RPMI7951 (cell line): ENCODE measurements around the gene BICRAL. TPM values are rescaled to one million over a fixed set of nuclear protein-coding genes. Genes with fewer than 3 reads are reported as not detected.
"Not testable (repeated sequence)": the region's sequence is repeated elsewhere in the genome, so short reads cannot be mapped to it uniquely, and the experiment has no call there.

Source experiments
- DNase-seq: peaks from one replicate; pipeline ENCODE4 v3.0.0-alpha.2; 2012; ENCODE audit warnings: low read depth
- total RNA-seq: library from RNA; depleted of rRNA; stranded (reverse); fragments of >200 nt; shearing (Covaris generic); gene quantifications from 2 replicates; pipeline ENCODE4 v1.2.3, GENCODE V29; 2014; rRNA removed

The BICRAL gene, protein sequence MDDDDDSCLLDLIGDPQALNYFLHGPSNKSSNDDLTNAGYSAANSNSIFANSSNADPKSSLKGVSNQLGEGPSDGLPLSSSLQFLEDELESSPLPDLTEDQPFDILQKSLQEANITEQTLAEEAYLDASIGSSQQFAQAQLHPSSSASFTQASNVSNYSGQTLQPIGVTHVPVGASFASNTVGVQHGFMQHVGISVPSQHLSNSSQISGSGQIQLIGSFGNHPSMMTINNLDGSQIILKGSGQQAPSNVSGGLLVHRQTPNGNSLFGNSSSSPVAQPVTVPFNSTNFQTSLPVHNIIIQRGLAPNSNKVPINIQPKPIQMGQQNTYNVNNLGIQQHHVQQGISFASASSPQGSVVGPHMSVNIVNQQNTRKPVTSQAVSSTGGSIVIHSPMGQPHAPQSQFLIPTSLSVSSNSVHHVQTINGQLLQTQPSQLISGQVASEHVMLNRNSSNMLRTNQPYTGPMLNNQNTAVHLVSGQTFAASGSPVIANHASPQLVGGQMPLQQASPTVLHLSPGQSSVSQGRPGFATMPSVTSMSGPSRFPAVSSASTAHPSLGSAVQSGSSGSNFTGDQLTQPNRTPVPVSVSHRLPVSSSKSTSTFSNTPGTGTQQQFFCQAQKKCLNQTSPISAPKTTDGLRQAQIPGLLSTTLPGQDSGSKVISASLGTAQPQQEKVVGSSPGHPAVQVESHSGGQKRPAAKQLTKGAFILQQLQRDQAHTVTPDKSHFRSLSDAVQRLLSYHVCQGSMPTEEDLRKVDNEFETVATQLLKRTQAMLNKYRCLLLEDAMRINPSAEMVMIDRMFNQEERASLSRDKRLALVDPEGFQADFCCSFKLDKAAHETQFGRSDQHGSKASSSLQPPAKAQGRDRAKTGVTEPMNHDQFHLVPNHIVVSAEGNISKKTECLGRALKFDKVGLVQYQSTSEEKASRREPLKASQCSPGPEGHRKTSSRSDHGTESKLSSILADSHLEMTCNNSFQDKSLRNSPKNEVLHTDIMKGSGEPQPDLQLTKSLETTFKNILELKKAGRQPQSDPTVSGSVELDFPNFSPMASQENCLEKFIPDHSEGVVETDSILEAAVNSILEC
- total RNA-seq, result 4.2 and 4.4 TPM in 2 replicates

GRCh38 chr6:42781796-42782688 is at the start of gene BICRAL:
Gene BICRAL (plus strand): TSS chr6:42782052. CDS start chr6:42822023, 39,971 bp downstream.
- DNase-seq, result peak; percentile 89

GRCh38 chr6:42733867-42734481 is 47.9 kb upstream of the BICRAL start:
- DNase-seq, result not testable (repeated sequence)

DNA sequence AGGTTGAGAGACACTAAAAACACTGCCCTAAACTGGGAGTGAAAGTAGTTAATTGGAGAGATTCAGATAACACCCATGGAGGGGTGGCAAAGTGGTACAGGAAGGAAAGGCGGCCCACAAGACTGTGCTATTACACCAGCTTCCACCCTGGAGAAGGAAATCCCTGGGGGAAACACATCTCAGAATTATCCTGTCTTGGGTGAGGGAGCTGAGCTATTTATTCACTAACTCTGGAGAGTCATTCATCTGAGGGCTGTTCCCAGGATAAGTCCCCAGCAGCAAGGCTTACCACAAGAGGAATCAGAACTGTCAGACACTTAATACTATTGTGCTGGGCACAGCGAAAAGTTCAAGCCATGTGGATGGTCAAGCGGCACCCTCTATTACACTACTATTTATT is 45.9 kb upstream of the BICRAL start:
- DNase-seq, result no peak

DNA sequence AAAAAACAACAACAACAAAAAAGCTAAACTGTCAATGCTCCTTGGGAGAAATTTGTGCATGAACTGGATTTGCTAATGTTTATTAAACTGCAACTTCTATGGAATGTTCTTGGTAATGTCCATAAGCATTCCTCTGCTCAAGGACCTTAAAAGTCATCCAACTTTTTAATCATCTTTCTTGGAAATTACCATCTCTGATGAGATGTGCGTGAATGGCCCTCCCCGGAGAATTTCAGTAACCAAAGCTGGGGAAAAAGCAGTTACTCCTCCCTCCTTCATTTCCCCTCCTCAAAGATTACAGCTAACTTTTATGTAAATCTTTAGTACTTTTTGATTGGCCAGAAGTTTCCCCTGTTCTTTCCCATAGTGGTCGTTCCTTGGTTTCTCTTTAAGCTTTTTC is 41.1 kb upstream of the BICRAL start:
- DNase-seq, result no peak

GRCh38 chr6:42742116-42742894 is 39.5 kb upstream of the BICRAL start:
- DNase-seq, result peak; percentile 52

DNA sequence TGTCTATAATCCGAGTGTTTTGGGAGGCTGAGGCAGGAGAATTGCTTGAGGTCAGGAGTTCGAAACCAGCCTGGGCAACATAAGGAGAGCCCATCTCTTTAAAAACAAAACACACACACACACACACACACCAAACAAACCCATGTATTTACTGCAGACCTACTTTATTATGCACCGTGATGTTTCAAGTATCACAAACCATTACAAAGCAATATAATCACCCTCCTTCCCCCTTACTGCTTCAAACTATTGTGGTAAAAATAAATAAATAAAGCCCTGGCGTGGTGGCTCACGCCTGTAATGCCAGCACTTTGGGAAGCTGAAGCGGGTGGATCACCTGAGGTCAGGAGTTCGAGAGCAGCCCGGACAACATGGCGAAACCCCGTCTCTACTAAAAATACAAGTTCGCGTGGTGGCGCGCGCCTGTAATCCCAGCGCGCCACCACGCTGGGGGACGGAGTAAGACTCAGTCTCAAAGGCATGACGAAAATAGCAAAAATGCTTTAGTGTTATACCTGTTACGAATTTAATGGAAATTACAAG is 37.4 kb upstream of the BICRAL start:
- no peak for DNase-seq

GRCh38 chr6:42745083-42745639 is 36.7 kb upstream of the BICRAL start:
- DNase-seq, result peak; percentile 48

- DNase-seq, result peak; percentile 98
Observed at GRCh38 chr6:42745640-42746462, 36.0 kb upstream of the BICRAL start, which contains the start of gene TBCC. Gene TBCC (minus strand): TSS chr6:42746103. CDS start chr6:42746073, 30 bp downstream.

DNA sequence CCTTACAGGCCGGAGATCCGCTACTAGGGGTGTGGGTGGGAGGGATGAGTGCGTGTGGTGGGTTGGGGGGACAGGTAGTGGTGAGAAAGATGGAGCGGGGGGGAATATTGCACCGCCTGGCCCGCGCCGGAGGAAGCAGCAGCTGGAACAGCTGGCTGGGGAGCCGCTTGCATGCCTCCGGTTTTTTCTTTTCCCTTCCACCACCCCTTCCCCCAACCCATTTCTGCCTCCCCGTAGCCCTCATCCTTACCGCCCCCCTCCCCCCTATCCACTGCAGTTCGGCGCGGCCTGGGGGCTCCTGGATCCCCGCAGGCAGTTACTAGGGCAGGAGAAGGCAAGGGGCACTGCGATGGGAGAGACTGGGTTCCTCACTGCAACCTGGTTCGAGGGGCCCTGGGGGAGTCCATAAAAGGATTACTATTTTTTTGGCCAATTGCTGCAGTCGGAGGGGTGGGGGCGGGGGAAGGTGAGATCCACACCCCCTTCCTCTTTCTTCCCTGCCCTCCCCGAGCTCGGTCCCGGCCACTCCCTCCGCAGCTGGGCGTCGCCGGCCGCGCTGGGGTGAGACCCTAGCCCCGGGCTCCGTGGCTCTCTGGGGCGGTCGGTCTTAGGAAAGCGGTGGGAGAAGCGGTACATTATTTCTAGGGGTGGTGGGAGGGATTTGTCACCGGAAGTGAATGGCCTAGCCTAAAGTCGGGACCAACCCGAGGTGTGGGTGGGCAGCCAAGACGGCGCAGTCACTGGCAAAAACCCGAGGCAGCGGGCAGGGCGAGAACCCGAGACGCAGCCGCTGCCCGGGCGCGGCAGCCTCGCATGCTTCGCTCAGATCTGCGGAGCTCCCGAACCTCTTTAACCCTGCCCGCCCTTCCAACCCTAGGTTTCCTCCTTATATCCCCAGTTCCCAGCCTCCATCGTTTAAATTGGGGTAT is 35.1 kb upstream of the BICRAL start:
- peak; percentile 97 for DNase-seq

DNA sequence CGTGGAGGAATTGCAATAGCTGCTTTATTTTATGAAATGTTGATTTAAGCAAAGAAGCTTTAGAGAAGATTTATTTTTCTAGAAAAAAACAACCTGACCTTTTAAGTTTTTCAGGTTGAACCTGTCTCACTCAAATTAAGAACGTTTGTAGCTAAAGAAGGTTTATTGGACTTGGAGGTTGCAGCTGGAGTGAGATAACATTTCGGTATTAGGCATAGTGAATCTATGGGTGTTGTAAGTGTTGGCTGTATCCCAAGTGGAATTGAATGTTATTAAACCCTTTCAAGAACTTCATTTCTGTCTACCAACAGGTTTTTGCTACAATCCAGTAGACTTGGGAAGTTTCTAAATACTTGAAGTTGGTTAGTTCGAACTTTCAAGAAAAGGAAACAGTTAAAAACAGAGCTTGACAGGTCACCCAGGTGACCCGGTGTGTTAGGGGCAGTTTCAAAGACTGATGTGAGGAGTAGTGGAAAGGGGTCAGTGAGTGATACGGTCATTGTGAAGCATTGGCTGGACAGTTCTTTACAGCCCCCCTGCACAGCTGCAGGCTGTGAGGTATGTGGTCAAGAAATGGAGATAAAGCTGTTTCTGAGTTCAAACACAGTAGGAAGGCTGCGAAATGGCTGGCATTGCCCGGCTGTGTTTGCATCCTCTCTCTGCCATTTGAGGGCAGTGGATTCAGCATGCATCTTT is 33.5 kb upstream of the BICRAL start:
- no peak for DNase-seq

DNA sequence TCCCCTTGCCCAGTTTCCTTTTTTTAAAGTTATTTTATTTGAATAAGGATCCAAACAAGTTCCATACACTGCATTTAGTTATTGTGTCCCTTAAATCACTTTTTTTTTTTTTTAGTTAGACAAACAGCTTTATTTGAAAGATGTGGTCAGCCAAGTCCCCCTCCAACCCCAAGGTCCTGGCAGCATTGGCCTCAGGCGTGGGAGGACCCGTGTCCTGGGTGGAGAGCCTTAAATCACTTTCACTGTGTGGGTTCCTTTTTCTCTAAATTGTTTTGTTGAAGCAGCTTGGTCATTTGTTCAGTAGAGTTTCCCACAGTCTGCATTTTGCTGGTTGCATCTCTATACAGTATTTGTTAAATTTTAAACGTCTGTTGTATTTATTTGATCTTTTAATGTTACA is 30.8 kb upstream of the BICRAL start:
- DNase-seq, result no peak

DNA sequence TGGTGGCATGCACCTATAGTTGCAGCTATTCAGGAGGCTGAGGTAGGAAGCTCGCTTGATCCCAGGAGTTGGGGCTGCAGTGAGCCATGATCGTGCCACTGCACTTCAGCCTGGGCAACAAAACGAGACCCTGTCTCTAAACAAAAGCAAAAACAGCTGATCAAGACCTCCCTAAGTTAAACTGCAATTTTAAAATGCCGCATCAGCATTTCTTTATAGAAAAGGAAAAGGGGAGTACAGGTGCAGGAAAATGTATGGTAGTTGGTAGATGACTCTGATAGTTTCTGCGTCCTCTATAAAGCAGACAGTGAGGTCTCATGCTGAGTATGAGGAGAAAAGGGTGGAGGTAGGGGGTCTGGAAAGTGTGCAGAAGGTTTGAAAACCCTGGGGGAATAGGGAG is 27.1 kb upstream of the BICRAL start:
- DNase-seq, result no peak

DNA sequence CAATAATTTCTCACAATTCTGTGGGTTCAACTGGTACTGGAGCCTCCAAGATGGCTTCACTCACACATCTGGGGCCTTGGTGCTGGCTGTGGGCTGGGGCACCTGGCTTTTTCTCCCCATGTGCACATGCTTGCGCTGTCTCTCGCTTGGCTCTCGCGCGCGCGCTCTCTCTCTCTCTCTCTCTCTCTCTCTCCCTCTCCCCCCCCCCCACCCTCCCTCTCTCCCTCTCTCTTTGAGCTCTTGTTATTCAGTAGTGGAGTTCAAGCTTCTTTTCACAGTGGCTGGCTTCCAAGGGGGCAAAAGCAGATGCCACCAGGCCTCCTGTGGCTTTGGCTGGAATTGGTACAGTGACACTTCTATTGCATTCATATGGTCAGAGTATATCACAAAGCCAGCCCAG is 25.1 kb upstream of the BICRAL start:
- no peak for DNase-seq

- DNase-seq, result no peak
Observed at GRCh38 chr6:42758756-42759430, 23.0 kb upstream of the BICRAL start.

GRCh38 chr6:42761287-42762067 is 20.4 kb upstream of the BICRAL start:
- DNase-seq, result no peak
